IMR-90 (cell line): ENCODE data around the gene ACSL3. TPM values are rescaled to one million over a fixed set of nuclear protein-coding genes. Genes with fewer than 3 reads are reported as not detected.

Experiments used
- ATAC-seq: fragments of 200-7000 bp; cut with Tn5 transposase; 2 replicates; pipeline ENCODE4 v1.9.1; 2020; ENCODE audit warnings: low read depth, mild to moderate bottlenecking, moderate library complexity
- BruUV-seq: library from RNA; stranded (reverse); fragments of 400-500 nt; replicated peaks from 2 replicates; lab custom pipeline; 2021; lab: Mats Ljungman, UMichigan
- CTCF ChIA-PET: fragments of 300-600 bp; formaldehyde crosslinking; extraction: SDS; loops from one replicate; lab custom pipeline; 2021; ENCODE audit warnings: antibody characterized with exemption; lab: Yijun Ruan, JAX
- POLR2A ChIA-PET: fragments of 300-600 bp; sonication (Branson Sonifier 250); formaldehyde crosslinking; loops from one replicate; lab custom pipeline; 2022; ENCODE audit warnings: antibody characterized with exemption; ENCODE audit not compliant: unreplicated experiment; lab: Charles Lee
- DNase-seq: peaks from one replicate; pipeline ENCODE4 v3.0.0; 2013
- H2AFZ ChIP-seq: replicated peaks from 2 replicates; pipeline ENCODE3; 2013; ENCODE audit warnings: low read length, mild to moderate bottlenecking; ENCODE audit not compliant: poor library complexity
- H2AK5ac ChIP-seq: 2 replicates; pipeline ENCODE4 v1.6.1; 2013; ENCODE audit warnings: low read depth, low read length, inconsistent platforms
- H2AK9ac ChIP-seq: replicated peaks from 2 replicates; pipeline ENCODE3; 2013; ENCODE audit warnings: mild to moderate bottlenecking, low read depth, low read length, moderate library complexity; ENCODE audit not compliant: poor library complexity
- H2BK120ac ChIP-seq: 2 replicates; pipeline ENCODE4 v1.6.1; 2013; ENCODE audit warnings: low read depth, low read length, inconsistent platforms
- H2BK15ac ChIP-seq: 3 replicates; pipeline ENCODE4 v1.6.1; 2013; ENCODE audit warnings: low read depth, low read length, inconsistent platforms
- H2BK20ac ChIP-seq: 2 replicates; pipeline ENCODE4 v1.6.1; 2013; ENCODE audit warnings: low read depth, mild to moderate bottlenecking, inconsistent platforms, low read length, moderate library complexity
- H2BK5ac ChIP-seq: 2 replicates; pipeline ENCODE4 v1.6.1; 2013; ENCODE audit warnings: mild to moderate bottlenecking, low read depth, low read length, inconsistent platforms; ENCODE audit not compliant: poor library complexity, severe bottlenecking
- H3K14ac ChIP-seq: replicated peaks from 2 replicates; pipeline ENCODE4 v1.6.1; 2013; ENCODE audit warnings: low read depth, low read length, inconsistent platforms
- H3K18ac ChIP-seq: 2 replicates; pipeline ENCODE4 v1.6.1; 2013; ENCODE audit warnings: low read depth, low read length, control low read depth
- H3K23ac ChIP-seq: 2 replicates; pipeline ENCODE4 v1.6.1; 2013; ENCODE audit warnings: low read depth, low read length, inconsistent platforms
- H3K27ac ChIP-seq: 2 replicates; pipeline ENCODE4 v1.5.1; 2013; ENCODE audit warnings: mild to moderate bottlenecking, control low read depth, low read length; ENCODE audit not compliant: insufficient read depth
- H3K27me3 ChIP-seq: 2 replicates; pipeline ENCODE4 v1.6.1; 2013; ENCODE audit warnings: low read length; ENCODE audit not compliant: control insufficient read depth, insufficient read depth
- H3K36me3 ChIP-seq: 2 replicates; pipeline ENCODE4 v1.6.1; 2013; ENCODE audit warnings: low read length, mixed read lengths; ENCODE audit not compliant: control insufficient read depth, insufficient read depth
- H3K4ac ChIP-seq: 2 replicates; pipeline ENCODE4 v1.6.1; 2013; ENCODE audit warnings: low read depth, low read length, inconsistent platforms
- H3K4me1 ChIP-seq: 2 replicates; pipeline ENCODE4 v1.6.1; 2013; ENCODE audit warnings: low read length, mixed read lengths; ENCODE audit not compliant: control insufficient read depth, insufficient read depth
- H3K4me2 ChIP-seq: 2 replicates; pipeline ENCODE4 v1.6.1; 2013; ENCODE audit warnings: low read depth, mild to moderate bottlenecking, control low read depth, low read length, moderate library complexity
- H3K4me3 ChIP-seq: 2 replicates; pipeline ENCODE4 v1.5.1; 2013; ENCODE audit warnings: low read depth, mild to moderate bottlenecking, control low read depth, low read length, moderate library complexity; ENCODE audit not compliant: insufficient read depth
- H3K56ac ChIP-seq: 2 replicates; pipeline ENCODE4 v1.6.1; 2013; ENCODE audit warnings: low read length, inconsistent platforms; ENCODE audit not compliant: insufficient read depth; ENCODE audit errors: extremely low read depth
- H3K79me1 ChIP-seq, 2 experiments: 2 replicates each; pipeline ENCODE4 v1.6.1; 2013; ENCODE audit warnings: low read length in 2 of 2, inconsistent platforms in 1 of 2, low read depth in 1 of 2
- H3K9ac ChIP-seq: 2 replicates; pipeline ENCODE4 v1.6.1; 2013; ENCODE audit warnings: low read depth, low read length, control low read depth
- H3K9me1 ChIP-seq: 2 replicates; pipeline ENCODE4 v1.6.1; 2013; ENCODE audit warnings: low read length, inconsistent platforms; ENCODE audit not compliant: insufficient read depth
- H3K9me3 ChIP-seq: 2 replicates; pipeline ENCODE4 v1.6.1; 2013; ENCODE audit warnings: low read length; ENCODE audit not compliant: control insufficient read depth, insufficient read depth
- H4K20me1 ChIP-seq: 2 replicates; pipeline ENCODE4 v1.6.1; 2013; ENCODE audit warnings: low read length, inconsistent platforms; ENCODE audit not compliant: insufficient read depth
- H4K5ac ChIP-seq: 2 replicates; pipeline ENCODE4 v1.6.1; 2013; ENCODE audit warnings: mild to moderate bottlenecking, low read depth, low read length, control low read depth
- H4K8ac ChIP-seq, 2 experiments: 2 replicates each; pipeline ENCODE4 v1.6.1; 2013; ENCODE audit warnings: low read depth in 2 of 2, low read length in 2 of 2, control low read depth in 1 of 2, inconsistent platforms in 1 of 2
- H4K91ac ChIP-seq: 2 replicates; pipeline ENCODE4 v1.6.1; 2013; ENCODE audit warnings: low read depth, low read length, inconsistent platforms; ENCODE audit not compliant: insufficient read depth
- BHLHE40 ChIP-seq: fragments of 150-350 bp; IDR thresholded peaks from 2 replicates; pipeline ENCODE4 v1.6.1; 2016; ENCODE audit warnings: mild to moderate bottlenecking, low read depth, low read length
- MAFK ChIP-seq: IDR thresholded peaks from 2 replicates; pipeline ENCODE4 v1.6.1; 2012; ENCODE audit warnings: low read depth, low read length, improper control_type of control experiment
- NFE2L2 ChIP-seq: fragments of 150-350 bp; IDR thresholded peaks from 2 replicates; pipeline ENCODE4 v1.6.1; 2016; ENCODE audit warnings: low read depth, mild to moderate bottlenecking, low read length
- POLR2A ChIP-seq: IDR thresholded peaks from 2 replicates; pipeline ENCODE4 v1.6.1; 2012; ENCODE audit warnings: mild to moderate bottlenecking, low read depth, low read length
- WGBS, 2 experiments: methylation state at CpG; one replicate each; pipeline versions ENCODE4 v1.1.5 to v1.1.7; 2013; ENCODE audit warnings: missing lambda C conversion rate in 2 of 2; ENCODE audit not compliant: insufficient read length in 1 of 2; ENCODE audit errors: extremely low coverage in 2 of 2; 5-methylcytosine and 5-hydroxymethylcytosine counted together
- dilution Hi-C: fragments of 300-500 bp; cut with HindIII; formaldehyde crosslinking; loops from one replicate; pipeline ENCODE4 v1.14.3; 2018; ENCODE audit warnings: low sequenced_read_pairs; ENCODE audit not compliant: unreplicated experiment
- in situ Hi-C: fragments of 300-500 bp; cut with MboI; formaldehyde crosslinking; loops from 3 replicates; pipeline ENCODE4 v1.14.3; 2019; ENCODE audit warnings: low sequenced_read_pairs, inconsistent platforms, mixed read lengths
- intact Hi-C: fragments of 100-400 bp; cut with micrococcal nuclease; formaldehyde crosslinking; loops from 2 replicates; pipeline ENCODE4 v1.10.0; 2022
- polyA plus RNA-seq, 3 experiments: library from polyadenylated mRNA; depleted of rRNA; stranded (reverse); fragments of >200 nt; gene quantifications; 2 replicates each; pipeline ENCODE4 v1.2.3, GENCODE V29; 2012; ENCODE audit warnings: low replicate concordance in 1 of 3
- total RNA-seq: library from RNA; depleted of rRNA; stranded (reverse); fragments of >200 nt; gene quantifications from 2 replicates; pipeline ENCODE4 v1.2.3, GENCODE V29; 2012

The ACSL3 gene
- total and polyA plus RNA-seq, 2 of the 4 experiments (the other 2 are of a cell fraction): 31.0 to 84.2 TPM

DNA sequence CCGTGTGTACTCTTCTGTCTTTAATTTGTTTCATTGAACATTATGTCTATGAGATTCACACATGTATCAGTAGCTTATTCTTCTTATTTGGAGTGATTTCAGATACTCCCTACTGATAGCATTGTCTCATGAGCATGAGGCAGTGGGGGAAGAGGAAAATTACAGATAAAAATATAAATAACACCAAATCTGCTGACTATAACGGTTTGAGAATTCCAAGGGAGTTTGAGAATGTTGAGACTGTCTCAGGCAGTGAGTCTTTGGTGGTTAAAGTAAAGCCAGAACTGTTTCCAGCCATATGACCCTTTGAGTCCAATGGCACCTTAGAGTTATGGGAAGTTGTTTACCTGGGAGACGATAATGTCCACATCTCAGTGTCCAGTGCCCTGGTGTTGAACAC lies 118.6 kb downstream of the ACSL3 start:
- Histone ChIP-seq H3K23ac (no peak overlapping the region), H3K4ac (no peak overlapping the region), H3K9me3 (no peaks in the 10 kb centered on the region), H3K4me1 (peaks cover 5% of the 10 kb centered on the region; the same call in 1 of the 2 replicates), H4K20me1 (no peaks in the 10 kb centered on the region), H2AK9ac (no peak overlapping the region), H3K79me1 (no peaks in the 10 kb centered on the region), H2BK120ac (no peak overlapping the region), H3K18ac (no peak overlapping the region), H2BK20ac (no peak overlapping the region; the same call in 1 of the 2 replicates), H3K27me3 (no peaks in the 10 kb centered on the region), H3K56ac (no peak overlapping the region), H4K91ac (no peak overlapping the region), H3K4me2 (no peak overlapping the region), H2AK5ac (no peak overlapping the region), H2BK15ac (no peak overlapping the region), H3K9me1 (no peaks in the 10 kb centered on the region), H3K27ac (no peak overlapping the region), H3K4me3 (no peak overlapping the region), H2BK5ac (no peak overlapping the region), H3K9ac (no peak overlapping the region), H3K14ac (no peak overlapping the region), H4K8ac (no peak overlapping the region), H4K5ac (no peak overlapping the region), H3K36me3 (no peaks in the 10 kb centered on the region), H2AFZ (no peak overlapping the region)
- BruUV-seq: no TSS peak
- ATAC-seq (no peak), DNase-seq (no peak)
- no peak for TF ChIP-seq BHLHE40
- peak; percentile 66 for TF ChIP-seq MAFK
- TF ChIP-seq POLR2A: no peak
- no peak for TF ChIP-seq NFE2L2
- WGBS, 2 experiments: no CpG with 5 or more reads among the region's 3 CpGs
- ChIA-PET CTCF (interaction anchor here (0.6 kb wide), 1 partner anchor 182 kb away, joined by 4 read pairs; no protein-coding TSS in a partner anchor), POLR2A (no interaction called here)
- in situ Hi-C loops: loop anchor here (10.0 kb wide), 2 partner anchors 625 to 815 kb away; partner anchors contain the start of gene SCG2
- dilution Hi-C loops: no loop called here
- intact Hi-C loops: no loop called here
